VCaP (cell line): ENCODE measurements around the gene SERPINA9.
"Not testable (repeated sequence)": the region's sequence is repeated elsewhere in the genome, so short reads cannot be mapped to it uniquely, and the experiment has no call there.

Source experiments
- H3K27ac ChIP-seq: fragments of 450-650 bp; 2 replicates; pipeline ENCODE4 v1.5.1; 2017
- TF ChIP-seq, protein P1 (sequence below): fragments of 450-650 bp; conservative IDR thresholded peaks from 2 replicates; pipeline ENCODE4 v1.5.1; 2017; ENCODE audit warnings: mild to moderate bottlenecking, moderate library complexity

Gene SERPINA9

GRCh38 chr14:94439453-94440057 lies 36.4 kb downstream of the SERPINA9 start:
- TF ChIP-seq, protein P1, sequence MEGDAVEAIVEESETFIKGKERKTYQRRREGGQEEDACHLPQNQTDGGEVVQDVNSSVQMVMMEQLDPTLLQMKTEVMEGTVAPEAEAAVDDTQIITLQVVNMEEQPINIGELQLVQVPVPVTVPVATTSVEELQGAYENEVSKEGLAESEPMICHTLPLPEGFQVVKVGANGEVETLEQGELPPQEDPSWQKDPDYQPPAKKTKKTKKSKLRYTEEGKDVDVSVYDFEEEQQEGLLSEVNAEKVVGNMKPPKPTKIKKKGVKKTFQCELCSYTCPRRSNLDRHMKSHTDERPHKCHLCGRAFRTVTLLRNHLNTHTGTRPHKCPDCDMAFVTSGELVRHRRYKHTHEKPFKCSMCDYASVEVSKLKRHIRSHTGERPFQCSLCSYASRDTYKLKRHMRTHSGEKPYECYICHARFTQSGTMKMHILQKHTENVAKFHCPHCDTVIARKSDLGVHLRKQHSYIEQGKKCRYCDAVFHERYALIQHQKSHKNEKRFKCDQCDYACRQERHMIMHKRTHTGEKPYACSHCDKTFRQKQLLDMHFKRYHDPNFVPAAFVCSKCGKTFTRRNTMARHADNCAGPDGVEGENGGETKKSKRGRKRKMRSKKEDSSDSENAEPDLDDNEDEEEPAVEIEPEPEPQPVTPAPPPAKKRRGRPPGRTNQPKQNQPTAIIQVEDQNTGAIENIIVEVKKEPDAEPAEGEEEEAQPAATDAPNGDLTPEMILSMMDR: no peak
- H3K27ac ChIP-seq: peak overlapping the region; percentile 18; the same call in 1 of the 2 replicates

DNA sequence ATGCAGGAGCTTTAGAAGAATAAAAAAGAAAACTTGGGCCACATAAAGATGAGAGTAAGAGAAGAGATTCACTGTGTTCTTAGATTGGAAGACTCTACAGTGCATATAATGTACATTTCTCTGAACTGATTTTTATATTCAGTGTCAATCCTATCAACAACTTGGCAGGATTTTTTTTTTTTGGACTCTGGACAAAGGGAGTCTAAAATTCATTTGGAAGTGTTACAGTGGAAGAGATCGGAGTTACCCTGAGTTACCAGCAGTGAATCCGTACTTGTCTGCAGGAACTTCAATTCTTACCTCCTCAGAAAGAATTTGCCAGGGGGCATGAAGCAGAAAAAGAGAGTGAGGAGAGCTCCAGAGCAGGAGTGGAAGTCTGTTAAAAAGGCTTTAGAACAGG lies 47.4 kb downstream of the SERPINA9 start:
- TF ChIP-seq, protein P1: no peak
- no peak overlapping the region for H3K27ac ChIP-seq

GRCh38 chr14:94427016-94427613 lies 48.9 kb downstream of the SERPINA9 start:
- TF ChIP-seq, protein P1: no peak
- peak overlapping the region; percentile 57 for H3K27ac ChIP-seq

- TF ChIP-seq, protein P1: no peak
- H3K27ac ChIP-seq: peak overlapping the region; percentile 57
These were observed 49.5 kb downstream of the SERPINA9 start for GRCh38 chr14:94426526-94426925.

DNA sequence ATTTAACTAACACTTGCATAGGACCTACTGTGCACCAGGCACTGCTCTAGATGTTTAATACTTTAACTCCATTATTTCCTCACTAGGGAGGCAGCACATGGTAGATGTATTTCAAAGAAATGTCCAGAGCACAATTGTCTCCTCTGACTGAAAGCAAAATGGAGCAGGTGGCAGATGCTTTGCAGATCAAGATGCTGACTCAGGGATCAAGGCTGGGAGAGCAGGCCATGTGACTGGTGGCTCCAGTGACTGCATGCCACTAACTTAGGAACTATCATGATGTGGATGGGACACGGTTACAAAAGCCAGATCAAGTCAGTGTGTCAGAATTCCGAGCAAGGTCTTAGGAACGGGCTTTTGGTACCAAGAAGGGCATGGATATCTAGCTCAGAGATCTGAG lies 51.6 kb downstream of the SERPINA9 start:
- no peak overlapping the region for H3K27ac ChIP-seq
- TF ChIP-seq, protein P1: no peak

- no peak overlapping the region for H3K27ac ChIP-seq
- TF ChIP-seq, protein P1: peak; percentile 74
These were observed 52.4 kb downstream of the SERPINA9 start for GRCh38 chr14:94423453-94424056.

DNA sequence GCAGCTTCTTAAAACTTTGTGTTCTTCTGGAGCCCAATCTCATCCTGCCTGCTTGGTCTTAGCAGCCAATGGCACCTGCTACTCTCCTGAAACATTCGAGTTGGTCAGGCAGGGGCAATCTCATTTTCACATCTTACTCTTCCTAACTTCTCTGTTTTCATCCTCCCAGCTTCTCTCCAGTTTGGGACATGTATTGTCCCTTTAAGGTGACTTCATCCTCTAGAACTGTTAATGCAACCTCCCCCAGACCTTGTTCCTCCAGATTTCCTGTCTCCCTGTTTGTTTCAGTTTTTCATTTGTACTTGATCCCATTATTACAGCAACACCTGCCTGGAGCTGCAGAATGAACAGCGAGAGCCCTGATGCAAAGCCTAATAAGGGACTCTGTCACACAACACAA lies 54.7 kb downstream of the SERPINA9 start:
- H3K27ac ChIP-seq: no peak overlapping the region
- TF ChIP-seq, protein P1: no peak

- H3K27ac ChIP-seq: not testable (repeated sequence)
These were observed 58.3 kb downstream of the SERPINA9 start for GRCh38 chr14:94417497-94418205.
